D721Med (cell line): ENCODE data around the gene DCUN1D3.
"Not testable (repeated sequence)": the region's sequence is repeated elsewhere in the genome, so short reads cannot be mapped to it uniquely, and the experiment has no call there.

Source experiments
- DNase-seq: peaks from one replicate; pipeline ENCODE4 v3.0.0; 2011; ENCODE audit warnings: low spot score; ENCODE audit not compliant: insufficient read length
- FAIRE-seq: peaks from 2 replicates; lab custom pipeline; 2011; peaks lifted over from hg19 to GRCh38; lab: Jason Lieb, UNC
- CTCF ChIP-seq: IDR thresholded peaks from 2 replicates; pipeline ENCODE4 v1.5.1; 2012; ENCODE audit warnings: mild to moderate bottlenecking, control low read depth; ENCODE audit not compliant: insufficient read depth; ENCODE audit errors: missing control alignments

DCUN1D3 gene

GRCh38 chr16:20865420-20866131, 34.6 kb downstream of the DCUN1D3 start:
- FAIRE-seq: no peak
- no peak for TF ChIP-seq CTCF
- DNase-seq: no peak

GRCh38 chr16:20864376-20864775, 35.8 kb downstream of the DCUN1D3 start:
- FAIRE-seq, DNase-seq: not testable (repeated sequence)

GRCh38 chr16:20862162-20862960, 37.8 kb downstream of the DCUN1D3 start:
- FAIRE-seq: no peak
- DNase-seq: no peak
- TF ChIP-seq CTCF: no peak

GRCh38 chr16:20860995-20861394, 39.2 kb downstream of the DCUN1D3 start:
- FAIRE-seq, DNase-seq: not testable (repeated sequence)

GRCh38 chr16:20860361-20860760, 39.8 kb downstream of the DCUN1D3 start:
- no peak for FAIRE-seq
- TF ChIP-seq CTCF: no peak

GRCh38 chr16:20859699-20860098, 40.5 kb downstream of the DCUN1D3 start:
- no peak for FAIRE-seq
- no peak for TF ChIP-seq CTCF
- DNase-seq: no peak

More at GRCh38 chr16:20860361-20860760, 39.8 kb downstream of the DCUN1D3 start:
- DNase-seq: no peak

- FAIRE-seq (no peak), DNase-seq (no peak)
- TF ChIP-seq CTCF: no peak
These were observed 40.9 kb downstream of the DCUN1D3 start for GRCh38 chr16:20859229-20859628.

- no peak for DNase-seq
- FAIRE-seq: no peak
- TF ChIP-seq CTCF: no peak
These were observed 42.9 kb downstream of the DCUN1D3 start for GRCh38 chr16:20857281-20857680.
